ENCODE measurements around the gene SNRNP25.

SNRNP25 gene

DNA sequence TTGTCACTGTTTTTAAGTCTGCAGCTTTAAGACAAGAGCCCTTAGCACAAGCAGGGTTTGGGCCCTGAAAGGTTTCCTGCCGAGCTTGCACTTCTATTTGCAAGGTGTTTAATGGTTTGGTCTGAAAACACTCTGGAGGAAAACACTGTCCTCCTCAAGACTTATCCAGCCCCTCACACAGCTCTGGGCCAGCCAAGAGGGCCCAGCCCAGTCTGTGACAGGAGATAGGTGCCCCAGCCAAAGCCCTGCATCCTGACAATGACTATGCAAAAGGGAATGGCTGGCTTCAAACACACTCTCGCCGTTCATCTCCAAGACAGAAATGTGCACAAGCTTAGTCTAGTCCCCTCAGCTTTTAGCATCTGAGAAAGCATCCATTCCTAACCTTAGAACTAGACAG lies 51.3 kb downstream of the SNRNP25 start:
- no peak for DNase-seq (ENCODE audit: low read depth)

DNA sequence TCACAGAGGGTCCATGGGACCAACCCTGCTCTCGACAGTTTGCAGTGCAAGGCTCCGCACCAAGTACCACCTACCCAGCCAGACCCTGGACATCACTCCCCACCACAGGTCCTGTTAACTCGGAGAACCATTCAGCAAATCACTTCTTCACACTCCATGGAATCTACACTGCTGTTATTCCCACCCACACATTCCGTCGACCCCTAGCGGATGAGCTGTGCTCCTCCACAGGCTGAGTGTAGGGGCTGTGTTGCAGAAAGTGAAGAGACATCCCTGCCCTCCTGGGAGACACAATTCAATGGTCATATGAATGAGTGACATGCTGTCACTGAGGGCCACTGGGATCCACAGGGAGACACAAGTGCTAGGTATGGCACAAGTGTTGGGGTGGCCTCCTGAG lies 51.9 kb downstream of the SNRNP25 start:
- no peak for DNase-seq (ENCODE audit: low read depth)

DNA sequence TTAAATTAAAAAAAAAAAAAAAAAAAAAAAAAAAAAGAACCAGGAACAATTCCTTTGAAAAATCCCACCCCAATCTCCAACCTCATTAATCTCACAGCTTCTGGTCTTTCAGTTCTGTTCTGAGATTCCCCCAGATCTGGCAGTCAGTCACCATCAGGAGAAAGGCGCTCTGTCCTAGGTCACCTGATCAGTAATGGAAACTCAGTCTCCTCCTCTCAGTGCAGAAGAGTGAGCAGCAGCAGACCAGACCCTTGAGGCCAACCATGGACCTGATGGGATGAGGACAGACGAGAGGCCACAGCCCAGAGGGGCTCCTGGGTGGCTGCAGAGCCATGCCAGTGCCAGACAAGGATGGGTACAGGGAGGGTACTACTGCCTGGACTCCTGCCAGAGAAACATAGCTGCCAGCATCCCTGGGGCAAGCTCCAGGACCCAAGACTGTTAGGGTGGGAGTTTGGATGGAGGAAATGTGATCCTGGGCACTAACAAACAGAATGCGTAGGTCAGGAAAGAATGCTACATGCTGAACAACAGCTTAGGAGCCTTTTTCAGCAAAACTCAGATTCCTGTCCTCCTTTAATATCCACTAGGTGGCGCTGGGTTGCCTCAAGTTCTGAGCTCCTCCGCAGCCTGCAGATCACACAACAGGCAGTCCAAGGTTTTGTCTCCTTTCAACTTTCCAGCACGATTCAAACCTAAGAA lies 53.1 kb downstream of the SNRNP25 start:
- peak; percentile 15 for DNase-seq (ENCODE audit: low read depth)
